ENCODE data around the gene BTBD9.

Gene BTBD9

DNA sequence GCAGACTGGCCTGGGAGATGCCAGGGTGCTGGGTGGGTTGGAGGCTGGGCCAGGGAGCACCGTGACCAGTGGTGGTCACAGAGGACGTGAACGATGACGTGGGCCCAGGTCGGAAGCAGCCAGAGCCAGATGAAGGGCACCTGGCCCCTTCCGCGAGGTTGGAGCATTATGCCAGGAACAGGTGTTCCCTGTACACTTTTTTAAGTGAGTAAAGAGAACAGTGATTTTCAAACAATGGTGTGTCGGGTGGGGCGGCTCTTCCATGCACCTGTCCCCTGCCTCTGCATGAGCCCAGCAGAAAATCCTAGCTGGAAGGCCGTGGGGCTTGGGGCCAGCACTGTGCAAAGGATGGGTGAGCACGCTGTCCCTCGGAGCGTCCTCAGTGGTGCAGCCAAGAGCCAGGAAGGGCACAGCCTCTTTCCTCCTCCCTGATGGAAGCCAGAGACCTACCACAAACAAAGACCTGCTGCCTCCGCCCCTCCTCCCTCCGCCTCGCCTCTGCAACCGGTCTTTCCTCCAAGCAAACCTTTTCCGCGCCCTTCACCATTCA, 469.7 kb downstream of the BTBD9 start:
- DNase-seq = no peak

DNA sequence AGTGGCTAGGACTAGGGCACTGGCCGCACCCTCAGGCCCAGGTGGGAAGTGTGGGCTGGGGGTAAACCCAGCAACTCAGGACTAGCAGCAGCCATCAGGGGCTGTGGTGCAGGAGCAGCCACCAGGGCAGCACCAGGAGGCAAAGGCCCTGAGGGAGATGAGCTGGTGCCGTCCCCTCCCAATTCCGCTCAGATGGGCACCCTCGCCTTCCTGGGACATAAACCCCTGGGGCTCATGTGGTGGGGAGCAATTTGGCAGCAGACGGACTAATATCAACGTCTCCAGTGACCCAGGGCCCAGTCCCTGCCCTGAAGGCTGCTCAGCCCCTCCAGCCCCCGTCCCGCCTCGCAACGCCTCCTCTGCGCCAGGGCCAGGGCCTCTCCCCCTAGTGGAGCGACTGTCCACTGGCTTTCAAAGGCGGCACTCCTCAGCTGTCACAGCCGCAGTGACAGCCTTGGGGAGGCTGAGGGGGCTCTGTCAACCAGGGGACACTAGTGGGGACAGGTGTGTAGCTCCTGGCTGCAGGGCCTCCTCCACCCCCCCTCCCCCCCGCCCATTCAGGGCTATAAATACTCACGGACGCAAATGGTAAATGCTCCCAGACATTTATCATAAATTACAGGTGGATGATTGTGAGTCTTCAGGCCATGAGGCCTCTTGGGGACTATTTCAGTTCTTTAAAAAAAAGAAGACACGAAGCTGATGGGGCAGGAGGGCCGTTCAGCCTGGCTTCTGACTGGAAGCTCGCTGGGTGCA, 470.3 kb downstream of the BTBD9 start:
- DNase-seq = no peak

DNA sequence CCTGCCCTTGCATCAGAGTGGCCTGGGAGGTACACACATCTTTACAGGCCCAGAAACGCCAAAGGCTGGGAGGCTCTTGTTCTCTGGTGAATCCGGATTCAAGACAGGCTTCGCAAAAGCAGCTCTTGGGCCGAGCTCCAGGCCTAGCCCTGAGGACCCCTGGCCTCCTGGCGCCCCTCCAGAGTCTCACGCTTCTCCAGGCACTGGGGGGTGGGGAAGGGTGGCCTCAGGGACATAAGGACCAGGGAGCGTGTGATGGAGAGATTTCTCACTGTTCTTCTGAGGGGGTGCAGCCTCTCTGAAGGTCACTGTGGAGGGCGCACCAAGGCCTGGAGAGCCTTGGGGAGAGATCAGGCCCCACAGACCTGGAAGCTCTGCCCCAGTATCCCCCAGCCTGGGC, 471.0 kb downstream of the BTBD9 start:
- DNase-seq = no peak

DNA sequence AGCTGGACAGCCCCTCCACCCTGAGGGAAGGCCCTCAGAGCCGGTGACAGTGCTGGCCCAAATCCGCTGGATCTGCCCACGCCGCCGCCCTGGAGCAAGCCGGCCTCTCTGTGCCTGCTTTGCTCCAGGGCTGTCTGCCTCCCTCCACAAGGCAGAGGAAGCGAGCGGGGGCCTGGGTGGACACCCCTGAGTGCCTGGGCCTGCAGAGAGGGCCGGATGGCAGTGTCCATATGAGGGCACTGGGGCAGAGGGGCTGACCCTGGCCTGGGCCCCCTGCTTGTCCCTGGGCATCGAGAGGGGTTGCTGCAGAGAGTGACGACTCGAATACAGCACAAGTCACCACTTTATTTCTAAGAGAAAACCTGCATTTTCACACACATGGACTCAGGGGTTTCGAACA, 471.6 kb downstream of the BTBD9 start:
- no peak for DNase-seq

DNA sequence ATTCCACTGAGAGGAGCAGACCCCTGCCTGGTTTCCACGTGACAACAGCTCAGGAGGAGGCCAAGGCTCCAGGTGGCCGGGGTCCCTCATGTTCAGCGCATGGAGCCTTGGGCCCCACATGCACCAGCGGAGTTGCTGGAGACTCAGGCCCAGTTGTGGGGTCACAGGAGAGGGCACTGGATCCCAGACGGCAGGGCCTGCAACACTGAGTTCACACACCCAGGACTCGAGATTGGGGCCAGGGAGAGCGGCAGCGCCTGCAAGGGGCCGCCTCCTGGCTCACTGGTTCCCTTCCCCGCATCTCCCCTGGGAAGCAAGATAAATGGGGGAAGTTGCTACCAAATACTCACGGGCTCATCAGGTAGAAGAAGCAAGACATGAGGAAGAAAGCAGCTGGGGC, 472.1 kb downstream of the BTBD9 start:
- DNase-seq = no peak

DNA sequence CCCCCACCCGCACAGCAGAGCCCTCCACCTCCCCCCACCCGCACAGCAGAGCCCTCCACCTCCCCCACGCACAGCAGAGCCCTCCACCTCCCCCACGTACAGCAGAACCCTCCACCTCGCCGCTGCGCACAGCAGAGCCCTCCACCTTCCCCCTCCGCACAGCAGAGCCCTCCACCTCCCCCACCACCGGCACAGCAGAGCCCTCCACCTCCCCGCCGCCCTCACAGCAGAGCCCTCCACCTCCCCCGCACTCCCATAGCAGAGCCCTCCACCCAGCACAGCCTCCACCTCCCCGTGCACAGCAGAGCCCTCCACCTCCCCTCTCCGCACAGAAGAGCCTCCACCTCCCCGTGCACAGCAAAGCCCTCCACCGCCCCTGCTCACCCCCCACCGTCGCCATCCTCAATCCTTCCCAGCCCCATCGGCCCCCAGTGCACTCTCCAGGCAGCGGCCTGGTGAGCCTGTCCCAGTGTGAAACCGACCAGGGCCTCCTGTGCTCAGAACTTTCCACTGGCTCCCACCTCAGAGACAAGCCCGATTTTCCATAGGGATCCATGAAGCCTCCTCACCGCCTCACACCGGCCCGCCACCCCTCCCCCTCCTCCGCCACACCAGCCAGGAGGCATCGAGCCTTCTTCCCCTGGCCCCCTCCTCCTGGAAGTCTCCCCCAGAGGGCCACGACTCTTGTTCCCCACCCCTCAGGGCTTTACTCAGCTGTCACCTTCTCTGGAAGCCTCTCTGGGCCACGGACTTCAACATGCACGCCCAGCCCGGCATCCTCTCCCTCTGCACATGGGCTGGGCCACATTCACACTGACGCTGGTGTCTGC, 473.1 kb downstream of the BTBD9 start:
- DNase-seq = no peak

DNA sequence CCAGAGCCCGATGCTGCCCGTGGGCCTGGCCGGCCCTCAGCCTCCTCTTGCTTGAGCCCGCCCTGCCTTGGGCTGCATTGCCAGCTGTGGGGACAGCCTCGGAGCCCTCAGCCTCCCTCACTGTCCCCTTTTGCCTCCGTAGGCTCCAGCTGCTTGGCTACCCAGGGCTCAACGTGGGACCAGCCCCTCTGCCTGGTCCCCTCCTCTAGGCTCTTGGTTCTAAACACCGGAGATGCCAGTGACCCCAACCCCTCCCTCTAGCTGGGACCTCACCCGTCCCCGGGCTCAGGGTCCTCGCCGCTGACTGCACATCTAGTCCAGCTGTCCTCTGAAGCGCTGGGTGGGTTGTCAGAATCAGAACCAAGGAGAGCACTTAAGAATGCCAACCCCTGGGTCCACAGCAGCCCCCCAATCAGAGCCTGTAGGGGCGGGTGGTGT, 475.0 kb downstream of the BTBD9 start:
- DNase-seq = no peak

DNA sequence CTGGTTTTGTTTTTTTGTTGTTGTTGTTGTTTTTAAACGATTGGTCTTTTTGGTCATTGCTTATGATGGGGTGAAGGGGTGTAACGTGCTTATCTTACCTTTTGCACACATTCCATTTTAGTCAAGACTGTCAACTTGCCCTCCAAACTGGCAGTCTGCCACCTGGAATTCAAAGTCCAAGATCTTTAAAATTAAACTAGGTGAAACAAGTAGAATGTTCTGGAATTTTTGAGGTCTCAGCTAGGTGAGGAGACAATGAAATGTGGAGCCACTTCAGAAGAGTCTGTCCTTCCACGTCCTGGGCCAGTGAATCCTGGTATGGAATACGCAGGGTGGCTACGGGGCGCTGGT, 475.6 kb downstream of the BTBD9 start:
- DNase-seq = no peak

DNA sequence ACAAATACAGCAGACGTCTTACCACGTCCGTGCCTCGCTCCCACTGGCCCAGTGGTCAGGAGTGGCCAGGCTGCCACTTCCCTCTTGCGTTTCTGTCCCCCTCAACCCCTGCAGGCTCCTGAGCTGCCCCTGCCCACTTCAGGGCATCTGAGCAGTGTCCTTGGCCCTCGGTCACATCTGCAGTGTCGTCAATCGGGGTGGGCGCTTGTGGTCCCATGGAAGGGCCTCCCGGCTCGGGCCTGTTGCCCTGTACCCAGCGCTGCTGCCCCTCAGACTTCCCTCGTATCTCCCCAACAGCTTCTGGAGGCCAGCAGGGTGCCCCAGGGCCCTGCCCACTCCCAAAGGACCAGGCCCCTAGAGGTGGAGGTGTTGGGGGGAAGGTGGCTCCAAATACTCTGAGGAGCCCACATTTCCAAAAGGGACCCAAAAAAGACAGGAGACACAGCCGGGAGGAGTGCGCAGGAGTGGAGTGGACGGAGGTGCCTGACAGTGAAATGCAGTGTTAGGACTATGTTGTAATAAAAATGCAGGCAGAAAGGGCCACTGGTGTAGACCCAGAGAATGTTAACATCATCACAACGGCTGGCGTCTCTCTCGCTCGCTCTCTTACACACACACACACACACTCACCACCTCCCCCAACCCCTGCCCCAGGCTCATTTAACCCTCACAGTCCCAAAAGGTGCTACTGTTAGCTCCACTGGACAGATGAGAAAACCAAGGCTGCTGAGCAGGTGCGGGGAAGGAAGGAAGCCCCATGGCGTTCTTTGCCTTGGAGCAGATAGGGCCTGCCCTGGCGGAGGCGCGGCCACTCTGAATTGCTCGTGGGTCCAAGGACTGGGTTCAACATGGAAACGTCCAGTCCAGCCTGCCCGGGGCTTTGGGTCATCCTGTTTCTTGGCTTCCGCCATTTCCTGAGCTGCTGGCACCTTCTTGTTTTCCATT, 476.3 kb downstream of the BTBD9 start:
- DNase-seq = no peak

DNA sequence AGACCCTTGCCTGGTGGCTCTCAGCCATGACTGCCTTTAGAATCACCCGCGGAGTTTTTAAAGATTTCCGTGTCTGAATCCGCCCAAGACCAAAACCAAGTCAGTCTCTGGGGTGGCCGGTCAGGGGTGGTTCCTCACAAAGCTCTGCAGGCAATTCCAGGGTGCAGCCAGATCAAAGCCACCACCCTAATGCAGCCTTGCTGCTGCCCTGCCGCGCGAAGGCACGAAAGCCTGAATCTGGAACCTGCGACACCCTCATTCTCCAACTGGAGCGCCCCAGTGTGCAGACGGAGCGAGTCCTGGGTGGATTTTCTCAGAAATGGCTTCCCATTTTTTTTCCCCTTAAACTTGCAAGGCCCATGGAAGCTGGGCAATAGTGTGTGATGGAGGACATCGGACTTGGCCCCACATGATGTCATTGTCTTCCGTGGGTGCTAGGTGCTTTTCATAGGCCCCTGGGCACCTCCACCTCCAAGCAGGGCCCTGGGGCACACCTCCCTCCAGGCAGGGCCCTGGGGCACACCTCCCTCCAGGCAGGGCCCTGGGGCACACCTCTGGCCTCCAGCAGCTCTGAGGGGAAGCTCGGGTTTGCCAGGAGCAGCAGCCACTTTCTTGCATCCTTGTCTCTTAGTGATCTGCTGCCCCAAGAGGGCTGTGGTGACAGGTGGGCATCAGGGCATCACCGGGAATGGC, 477.1 kb downstream of the BTBD9 start:
- no peak for DNase-seq

DNA sequence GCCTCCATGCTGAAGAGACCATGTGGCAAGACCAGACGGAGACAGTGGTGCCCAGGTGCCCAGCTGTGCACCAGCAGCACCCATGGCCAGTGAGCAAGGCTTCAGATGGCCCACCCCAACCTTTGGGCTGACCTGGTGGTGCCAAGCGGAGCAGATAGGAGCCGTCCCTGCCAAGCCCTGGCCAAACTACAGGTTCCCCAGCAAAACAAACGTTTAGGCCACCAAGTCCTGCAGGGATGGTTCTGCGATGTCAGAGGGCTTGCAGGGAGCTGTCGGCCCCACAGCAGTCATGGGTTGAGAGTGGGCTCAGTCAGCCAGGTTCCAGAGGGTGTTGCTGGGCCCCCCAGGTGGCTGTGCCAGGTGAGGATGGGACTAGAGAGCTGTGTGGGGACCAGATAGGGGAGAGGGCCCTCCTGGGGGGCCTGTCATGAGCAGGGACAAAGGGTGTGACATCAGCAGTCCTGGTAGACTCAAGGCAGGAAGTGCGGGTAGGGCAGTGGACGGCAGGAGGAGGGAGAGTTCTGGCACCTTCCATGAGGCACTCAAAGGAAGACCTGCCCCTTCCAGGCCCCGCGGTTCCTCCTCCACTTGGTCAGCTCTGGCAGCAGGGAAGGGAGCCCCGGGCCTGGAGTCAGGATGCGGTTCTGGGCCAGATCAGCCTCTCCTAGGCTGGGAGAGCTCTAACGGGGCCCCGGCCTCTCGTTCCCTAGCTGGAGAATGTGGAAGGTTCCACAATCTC, 477.8 kb downstream of the BTBD9 start:
- no peak for DNase-seq

DNA sequence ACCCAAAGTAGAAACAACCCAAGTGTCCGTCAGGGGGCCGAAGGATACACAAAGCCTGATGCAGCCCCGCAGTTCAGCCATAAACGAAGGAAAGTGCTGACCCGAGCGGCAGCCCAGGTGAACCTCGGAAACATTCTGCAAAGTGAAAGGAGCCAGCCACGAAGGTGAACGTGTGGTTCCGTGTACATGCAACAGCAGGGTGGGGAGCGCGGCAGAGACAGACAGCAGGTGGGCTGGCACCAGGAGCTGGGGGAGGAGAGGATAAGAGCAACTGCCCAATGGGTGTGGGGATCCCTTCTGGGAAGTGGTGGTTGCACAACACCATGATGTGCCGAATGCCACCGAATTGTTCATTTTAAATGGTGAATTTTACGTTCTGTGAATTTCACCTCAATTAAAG, 478.4 kb downstream of the BTBD9 start:
- no peak for DNase-seq

DNA sequence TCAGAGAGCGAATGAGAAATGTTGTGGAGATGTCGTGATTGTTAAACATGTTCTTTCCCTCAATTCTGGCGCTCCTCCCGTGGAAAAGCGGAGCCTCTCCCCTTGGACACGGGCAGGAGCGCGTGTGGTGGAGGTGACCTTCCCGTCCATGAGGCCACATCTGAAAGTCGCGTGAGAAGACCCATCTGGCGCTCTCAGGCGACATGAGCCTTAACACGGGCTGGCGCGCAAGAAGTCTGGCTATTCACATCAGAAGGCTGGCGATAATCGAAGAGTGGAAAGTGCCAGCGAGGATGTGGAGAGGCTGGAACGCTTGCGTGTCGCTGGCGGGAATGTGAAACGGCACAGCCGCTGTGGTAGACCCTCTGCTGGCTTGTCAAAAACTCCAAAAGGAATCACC, 478.9 kb downstream of the BTBD9 start:
- no peak for DNase-seq

DNA sequence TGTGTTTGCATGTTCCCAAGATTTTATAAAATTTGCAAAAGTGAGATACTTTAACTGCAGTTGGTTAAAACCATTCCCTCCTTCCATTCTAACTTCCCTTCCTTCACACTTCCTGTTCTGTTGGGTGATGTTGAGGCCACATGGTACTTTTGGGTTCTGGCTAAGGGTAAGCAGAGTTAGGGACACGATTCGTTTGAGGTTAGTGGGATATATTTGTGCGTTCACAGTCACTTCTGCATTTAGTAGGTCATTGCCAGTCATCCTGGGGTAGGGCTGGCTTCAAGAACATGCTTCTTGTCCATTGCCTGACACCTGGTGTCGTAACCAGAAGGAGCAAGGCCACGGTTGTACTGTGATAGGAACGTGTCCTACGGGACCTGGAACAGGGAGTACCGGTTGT, 480.1 kb downstream of the BTBD9 start:
- no peak for DNase-seq

DNA sequence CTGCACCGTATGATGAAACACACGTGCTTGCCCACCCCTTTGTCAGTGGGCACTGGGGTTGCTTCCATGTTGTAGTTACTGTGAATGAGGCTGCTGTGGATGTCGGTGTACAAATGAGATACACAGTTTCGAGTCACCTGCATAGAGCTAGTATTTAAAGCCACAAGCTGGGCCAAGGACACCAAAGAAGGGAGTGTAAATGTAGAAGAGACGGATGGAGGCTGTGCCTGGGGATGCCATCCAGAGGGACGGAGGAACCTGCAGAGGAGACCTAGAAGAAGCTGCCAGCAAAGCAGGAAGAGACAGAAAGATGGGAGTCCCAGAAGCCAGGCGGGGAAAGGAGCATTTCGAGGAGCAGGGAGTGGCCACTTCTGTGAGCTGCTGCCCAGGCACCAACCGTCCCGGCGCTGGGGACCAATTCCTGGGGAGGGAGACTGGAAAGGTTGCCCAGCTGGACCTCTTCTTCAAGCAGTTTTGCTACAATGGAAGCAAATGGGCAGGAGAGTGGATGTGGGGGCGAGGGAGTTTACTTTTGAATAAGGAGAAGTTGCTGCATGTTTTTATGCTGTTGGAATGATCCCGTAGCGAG, 480.9 kb downstream of the BTBD9 start:
- no peak for DNase-seq

DNA sequence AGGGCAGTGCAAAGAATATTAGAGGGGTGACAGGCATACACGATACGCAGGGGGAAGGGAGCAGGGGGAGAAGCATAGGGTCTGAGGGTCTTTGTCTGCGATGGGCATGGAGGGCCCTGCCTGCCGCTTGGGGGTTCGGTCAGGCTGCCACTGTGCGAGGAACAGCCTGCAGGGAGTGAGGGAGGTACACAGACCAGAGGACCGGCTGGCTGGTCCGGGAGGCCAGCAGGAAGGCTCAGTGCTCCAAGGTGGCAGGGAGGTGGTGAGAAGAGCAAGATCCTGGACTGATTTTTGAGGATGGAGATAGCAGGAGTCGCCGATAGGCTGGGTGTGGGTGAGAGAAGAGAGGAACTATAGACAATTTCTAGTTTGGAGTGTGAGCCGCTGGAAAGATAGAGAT, 481.8 kb downstream of the BTBD9 start:
- no peak for DNase-seq

DNA sequence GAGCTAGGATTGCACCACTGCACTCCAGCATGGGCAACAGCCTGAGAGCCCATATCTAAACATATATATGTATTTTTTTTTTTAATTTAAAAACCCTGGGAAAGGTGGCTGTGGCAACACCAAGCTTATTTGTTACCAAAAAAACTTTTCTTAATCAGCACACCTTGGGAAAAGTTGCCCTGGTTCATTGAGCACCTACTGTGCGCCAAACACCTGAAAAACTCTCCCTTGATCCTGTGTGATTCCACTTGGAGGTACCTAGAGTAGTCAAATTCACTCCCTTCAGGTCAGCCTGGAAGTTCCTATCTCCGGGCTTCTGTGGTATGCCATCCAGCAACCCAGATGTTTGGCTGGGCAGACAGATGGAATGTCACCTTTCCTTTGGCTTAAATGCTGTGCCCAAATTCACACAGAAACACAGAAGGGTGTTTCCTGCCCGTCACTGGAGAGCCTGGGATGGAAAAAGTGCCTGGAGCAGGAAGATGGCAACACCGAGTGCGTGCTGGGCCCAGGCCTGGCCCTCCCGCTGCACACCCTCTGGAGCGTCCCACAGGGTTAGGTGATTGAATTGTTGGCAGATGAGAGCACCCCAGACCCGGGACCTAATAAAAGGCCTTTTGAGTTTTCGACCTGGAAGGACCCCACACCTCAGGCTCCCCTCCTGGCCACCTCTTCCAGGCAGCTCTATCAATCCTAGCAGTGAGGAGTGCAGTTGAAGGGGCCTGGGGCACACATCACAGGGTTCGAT, 482.7 kb downstream of the BTBD9 start:
- DNase-seq = no peak

DNA sequence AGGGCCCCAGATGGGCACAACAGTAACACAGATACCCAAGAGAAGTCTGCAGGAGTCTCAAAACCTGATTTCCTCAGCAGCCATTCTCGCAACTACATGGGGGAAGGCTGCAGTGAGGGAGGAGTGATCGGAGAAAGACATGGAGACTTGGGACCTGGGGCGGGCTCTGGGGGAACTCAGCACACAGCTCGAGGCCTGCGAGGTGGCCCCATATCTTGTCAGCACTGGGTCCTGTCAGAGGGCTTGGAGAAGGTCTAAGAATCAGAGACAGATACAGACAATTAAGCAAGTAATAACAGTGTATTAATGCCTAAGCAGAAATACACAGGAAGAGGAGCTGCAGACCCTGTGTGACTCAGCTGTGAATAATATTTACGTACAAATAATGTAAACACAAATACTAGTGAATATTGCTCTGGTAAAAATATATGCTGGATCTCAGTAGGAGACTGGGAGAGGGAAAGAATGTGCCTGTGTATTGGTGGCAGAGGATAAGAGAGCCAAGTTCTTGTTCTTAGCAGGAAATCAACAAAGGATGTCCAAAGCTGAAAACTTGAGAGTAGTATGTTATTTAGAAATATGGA, 484.0 kb downstream of the BTBD9 start:
- no peak for DNase-seq

DNA sequence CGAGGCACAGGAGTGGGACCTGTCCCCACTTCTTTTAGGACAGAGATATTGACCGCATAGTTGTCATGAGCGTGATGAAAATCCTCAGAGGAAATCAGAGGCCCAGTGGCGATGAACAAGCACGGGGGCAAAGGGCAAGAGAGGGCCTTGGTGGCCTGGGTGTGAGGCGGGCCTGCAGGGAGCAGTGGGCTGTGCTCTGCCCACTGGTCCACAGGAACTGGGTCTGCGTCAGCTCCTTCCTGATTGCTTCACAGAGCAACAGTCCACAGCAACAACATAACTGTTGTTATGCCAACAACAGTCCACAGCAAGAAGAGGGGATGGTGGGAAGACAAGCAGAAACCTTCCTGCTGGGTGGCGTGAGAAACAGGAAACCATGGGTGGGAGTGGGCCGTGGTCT, 484.6 kb downstream of the BTBD9 start:
- DNase-seq = no peak

DNA sequence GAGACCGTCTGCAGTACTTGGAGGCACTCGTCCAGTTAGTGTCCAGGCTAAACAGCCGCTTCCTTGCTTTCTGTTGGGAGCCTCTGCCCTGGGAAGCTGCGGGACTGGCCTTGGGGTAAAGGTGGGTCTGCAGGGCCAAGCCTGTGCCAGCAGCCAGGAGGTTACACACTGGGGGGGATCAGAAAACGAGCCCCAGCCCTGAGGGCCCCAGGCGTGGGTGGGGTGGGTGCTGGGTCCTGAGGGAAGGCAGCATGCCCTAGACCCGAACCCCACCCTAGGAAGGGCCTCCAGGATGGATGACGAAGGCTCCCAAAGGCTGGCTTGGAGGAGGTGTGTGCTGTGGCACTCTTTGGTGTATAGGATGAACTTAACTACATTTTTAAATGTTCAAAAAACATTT, 485.0 kb downstream of the BTBD9 start:
- DNase-seq = no peak
